Esophagus squamous epithelium (tissue), 5 donors: Measurements from ENCODE around the gene MED13L. TPM values are rescaled to one million over a fixed set of nuclear protein-coding genes. Genes with fewer than 3 reads are reported as not detected.

Experiments
- DNase-seq: peaks from one replicate; lab custom pipeline; 2025; lab: John Stamatoyannopoulos, UW
- H3K27ac ChIP-seq, 4 donors: fragments of 200-600 bp; sonication (generic); one replicate each; pipeline ENCODE4 v1.5.1; 2016 to 2019; ENCODE audit warnings: mild to moderate bottlenecking in 1 of 4
- H3K27me3 ChIP-seq, 4 donors: fragments of 200-600 bp; sonication (generic); 1 replicate in 3 of 4; 2 replicates in 1 of 4; pipeline versions ENCODE4 v1.5.1 to v1.6.0; 2017 to 2021; ENCODE audit warnings: antibody characterized with exemption in 1 of 4
- H3K36me3 ChIP-seq, 3 donors: fragments of 200-600 bp; sonication (generic); one replicate each; pipeline ENCODE4 v1.5.1; 2016 to 2019
- H3K4me1 ChIP-seq, 3 donors: fragments of 200-600 bp; sonication (generic); one replicate each; pipeline ENCODE4 v1.5.1; 2017 to 2019
- H3K4me3 ChIP-seq, 4 donors: fragments of 200-600 bp; sonication (generic); 1 replicate in 3 of 4; 2 replicates in 1 of 4; pipeline ENCODE4 v1.5.1; 2016 to 2019; ENCODE audit warnings: mild to moderate bottlenecking in 2 of 4, moderate library complexity in 1 of 4
- H3K9me3 ChIP-seq, 3 donors: fragments of 200-600 bp; sonication (generic); one replicate each; pipeline ENCODE4 v1.5.1; 2016 to 2019
- CTCF ChIP-seq, 6 experiments: fragments of 450-650 bp in 4 of 6; fragments of 200-600 bp in 2 of 6; sonication (generic) in 2 of 6; IDR thresholded peaks; one replicate each; pipeline ENCODE4 v1.5.1; 2016 to 2019; ENCODE audit warnings: antibody characterized with exemption in 6 of 6, mild to moderate bottlenecking in 4 of 6, moderate library complexity in 4 of 6
- POLR2A ChIP-seq, 4 donors: fragments of 450-650 bp; IDR thresholded peaks; one replicate each; pipeline ENCODE4 v1.6.1; 2017; ENCODE audit warnings: antibody characterized with exemption in 4 of 4, mild to moderate bottlenecking in 4 of 4, moderate library complexity in 3 of 4
- WGBS, 2 donors: methylation state at CpG; one replicate each; pipeline ENCODE4 v1.1.5; 2018; 5-methylcytosine and 5-hydroxymethylcytosine counted together
- intact Hi-C: fragments of 100-400 bp; cut with DNase I; formaldehyde crosslinking; loops from one replicate; pipeline ENCODE4 v1.15.0; 2022
- total RNA-seq, 4 donors: library from RNA; depleted of rRNA; stranded (reverse); fragments of >200 nt; gene quantifications; one replicate each; pipeline ENCODE4 v1.1.0, GENCODE V29; 2016
- donor health status: DM: yes; HTN: yes; CAD: no.

Gene MED13L
- total RNA-seq, 4 donors from 2014 or later: 52.2 to 137 (median 62.1) TPM

DNA sequence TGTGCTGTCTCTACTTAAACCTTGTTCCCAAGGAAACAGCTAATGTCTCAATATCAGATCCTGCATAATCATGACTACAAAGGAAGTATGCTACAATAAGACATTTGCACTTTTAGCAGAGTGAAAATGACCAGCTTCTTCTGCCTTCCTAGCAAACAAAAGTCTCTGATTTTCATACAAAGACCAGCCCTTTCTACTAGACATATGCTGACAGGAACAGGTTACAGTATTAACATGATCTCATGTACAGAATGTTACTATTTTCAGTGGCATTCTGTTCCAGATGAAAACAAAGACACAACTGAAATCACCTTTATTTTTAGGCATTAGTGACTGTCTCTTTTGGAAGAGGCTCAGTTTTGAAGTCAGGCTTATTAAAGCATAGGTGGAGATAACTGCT lies 228.6 kb downstream of the MED13L start:
- DNase-seq: no peak
- Histone ChIP-seq H3K27ac (no peak overlapping the region), H3K9me3 (no peaks in the 10 kb centered on the region), H3K4me3 (no peak overlapping the region), H3K4me1 (peaks cover 12 to 72% (median 21%) of the 10 kb centered on the region in 3 donors), H3K36me3 (no peaks in the 10 kb centered on the region), H3K27me3 (no peaks in the 10 kb centered on the region)
- intact Hi-C loops: no loop called here
- TF ChIP-seq POLR2A (IDR thresholded peaks at IDR 0.05) (no peak), CTCF (IDR thresholded peaks at IDR 0.05) (no peak)

- intact Hi-C loops: no loop called here
- Histone ChIP-seq H3K4me1 (peaks cover 12 to 50% (median 19%) of the 10 kb centered on the region in 3 donors), H3K4me3 (no peak overlapping the region), H3K27me3 (no peaks in the 10 kb centered on the region), H3K27ac (no peak overlapping the region), H3K9me3 (no peaks in the 10 kb centered on the region), H3K36me3 (peaks cover 0 to under 1% (median 0%) of the 10 kb centered on the region in 3 donors)
- TF ChIP-seq CTCF (IDR thresholded peaks at IDR 0.05) (no peak), POLR2A (IDR thresholded peaks at IDR 0.05) (no peak)
- DNase-seq: no peak
Measured at GRCh38 chr12:116046039-116046438, 231.5 kb downstream of the MED13L start.

- Histone ChIP-seq H3K27ac (no peak overlapping the region), H3K4me1 (peaks cover 7 to 41% (median 12%) of the 10 kb centered on the region in 3 donors), H3K27me3 (no peaks in the 10 kb centered on the region), H3K4me3 (no peak overlapping the region), H3K36me3 (peaks cover 0 to 4% (median 0%) of the 10 kb centered on the region in 3 donors), H3K9me3 (no peaks in the 10 kb centered on the region)
- TF ChIP-seq CTCF (IDR thresholded peaks at IDR 0.05): no peak
- no peak for TF ChIP-seq POLR2A (IDR thresholded peaks at IDR 0.05)
- 81 to 93% methylated on average over 2 of the region's 2 CpGs for WGBS, 2 donors
- DNase-seq: no peak
- intact Hi-C loops: no loop called here
Measured at GRCh38 chr12:116045150-116045549, 232.3 kb downstream of the MED13L start.

GRCh38 chr12:116043659-116044535 lies 233.6 kb downstream of the MED13L start:
- intact Hi-C loops: no loop called here
- DNase-seq: no peak
- Histone ChIP-seq H3K9me3 (no peaks in the 10 kb centered on the region), H3K36me3 (peaks cover 0 to 4% (median 0%) of the 10 kb centered on the region in 3 donors), H3K27me3 (no peaks in the 10 kb centered on the region), H3K27ac (no peak overlapping the region), H3K4me3 (no peak overlapping the region), H3K4me1 (peaks cover 2 to 28% (median 5%) of the 10 kb centered on the region in 3 donors)
- TF ChIP-seq POLR2A (IDR thresholded peaks at IDR 0.05): no peak
- no peak for TF ChIP-seq CTCF (IDR thresholded peaks at IDR 0.05)
- WGBS, 2 donors: 49 to 52% methylated on average over 5 of the region's 5 CpGs

DNA sequence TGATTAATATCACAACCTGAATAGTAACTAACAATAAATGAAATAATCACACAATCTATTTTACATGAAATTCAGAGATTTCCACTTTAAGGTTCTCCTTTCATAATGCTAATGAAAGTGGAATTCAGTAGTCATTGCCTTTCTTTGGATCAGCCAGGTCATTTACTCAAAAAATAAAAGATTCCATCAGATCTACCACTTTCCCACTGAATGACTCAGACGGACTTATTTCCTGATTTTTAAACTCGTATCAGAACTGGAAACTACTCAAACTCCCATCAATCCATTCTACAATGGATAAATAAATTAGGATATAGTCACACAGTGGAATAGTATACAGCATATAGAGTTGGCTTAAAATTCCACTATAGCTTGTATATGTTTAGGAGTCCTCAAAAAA lies 237.1 kb downstream of the MED13L start:
- TF ChIP-seq POLR2A (IDR thresholded peaks at IDR 0.05) (no peak), CTCF (IDR thresholded peaks at IDR 0.05) (no peak)
- 39 to 51% methylated on average over 2 of the region's 2 CpGs for WGBS, 2 donors
- DNase-seq: no peak
- peaks cover 0 to 21% (median 3%) of the 10 kb centered on the region in 3 donors for H3K4me1 ChIP-seq
- no peaks in the 10 kb centered on the region for H3K9me3 ChIP-seq
- peaks cover 0 to 4% (median 0%) of the 10 kb centered on the region in 3 donors for H3K36me3 ChIP-seq
- intact Hi-C loops: no loop called here
- no peak overlapping the region for H3K27ac ChIP-seq
- H3K4me3 ChIP-seq: no peak overlapping the region
- no peaks in the 10 kb centered on the region for H3K27me3 ChIP-seq
